ENCODE measurements around the gene LIN9. TPM values are rescaled to one million over a fixed set of nuclear protein-coding genes. Genes with fewer than 3 reads are reported as not detected.

LIN9 gene
- total and polyA plus RNA-seq, 2 of the 8 experiments (the other 6 are each of a cell fraction or from before 2014, with no cell fraction given): 5.6 to 12.6 TPM

- ChIA-PET CTCF (ENCODE audit: partially characterized antibody) (no interaction called here), POLR2A (ENCODE audit: partially characterized antibody) (no interaction called here)
- no peak overlapping the region for H3K14ac ChIP-seq (ENCODE audit: insufficient read length)
- H3K4me2 ChIP-seq (ENCODE audit: insufficient read depth in 1 of 2, low read depth in 2 of 2, low read length in 2 of 2): no peak overlapping the region
- H3K4ac ChIP-seq (replicated peaks; ENCODE audit: insufficient read length, low read depth, low read length): no peak overlapping the region
- no peak overlapping the region for H3K9ac ChIP-seq (replicated peaks in 1 of 4; ENCODE audit: extremely low read depth in 1 of 4, low read depth in 3 of 4, low read length in 3 of 4)
- H3K18ac ChIP-seq (ENCODE audit: extremely low read depth, low read length): no peak overlapping the region
- no peaks in the 10 kb centered on the region for H3K4me1 ChIP-seq (replicated peaks in 1 of 4; ENCODE audit: control insufficient read depth in 3 of 4, insufficient read depth in 4 of 4, low read length in 3 of 4)
- no peaks in the 10 kb centered on the region for H3K79me1 ChIP-seq (ENCODE audit: low read depth, low read length)
- H2BK5ac ChIP-seq (ENCODE audit: low read depth, low read length): no peak overlapping the region
- TF ChIP-seq CHD1 (IDR thresholded peaks at IDR 0.05; ENCODE audit: low read depth, low read length) (no peak), GTF2F1 (IDR thresholded peaks at IDR 0.05; ENCODE audit: borderline replicate concordance, low read depth, low read length) (no peak), SAP30 (IDR thresholded peaks at IDR 0.05; ENCODE audit: insufficient read depth, insufficient replicate concordance, low read length) (no peak), POU5F1 (IDR thresholded peaks at IDR 0.05; ENCODE audit: low read depth, low read length) (no peak), RAD21 (IDR thresholded peaks at IDR 0.05 in 1 of 2, conservative IDR thresholded peaks at IDR 0.05 in 1 of 2; ENCODE audit: low read depth in 2 of 2, low read length in 2 of 2) (no peak), RFX5 (IDR thresholded peaks at IDR 0.05; ENCODE audit: borderline replicate concordance, low read depth, low read length) (no peak), RBBP5 (IDR thresholded peaks at IDR 0.05; ENCODE audit: borderline replicate concordance, low read depth, low read length) (no peak)
- H3K36me3 ChIP-seq (ENCODE audit: control insufficient read depth in 2 of 4, insufficient read depth in 4 of 4, low read length in 3 of 4): no peaks in the 10 kb centered on the region
- DNase-seq (ENCODE audit: low read depth in 1 of 2, low spot score in 2 of 2) (no peak), FAIRE-seq (no peak)
- no peak overlapping the region for H2BK20ac ChIP-seq (ENCODE audit: low read length)
- no peak overlapping the region for H2BK15ac ChIP-seq (ENCODE audit: low read length)
- H4K20me1 ChIP-seq (replicated peaks in 1 of 2; ENCODE audit: control insufficient read depth in 1 of 2, insufficient read depth in 2 of 2, low read length in 2 of 2): no peaks in the 10 kb centered on the region
- no peak overlapping the region for H3K27ac ChIP-seq (ENCODE audit: low read depth, low read length)
- WGBS, 2 experiments (ENCODE audit: extremely low coverage in 1 of 2, insufficient coverage in 1 of 2, insufficient read length in 1 of 2, insufficient replicate concordance in 2 of 2, low coverage in 1 of 2, low lambda C conversion rate in 2 of 2, missing lambda C conversion rate in 1 of 2): 93% methylated on average over 18 of the region's 18 CpGs; no CpG with 5 or more reads in 1 of the 2 experiments
- H2AK5ac ChIP-seq (ENCODE audit: low read depth, low read length): no peak overlapping the region
- no peak overlapping the region for H2BK120ac ChIP-seq (replicated peaks; ENCODE audit: low read depth, low read length)
- H3K23ac ChIP-seq (ENCODE audit: insufficient read length): no peak overlapping the region
- no peaks in the 10 kb centered on the region for H3K79me2 ChIP-seq (ENCODE audit: control insufficient read depth in 1 of 2, insufficient read depth in 2 of 2, low read length in 2 of 2)
- no peak overlapping the region for H2AFZ ChIP-seq (ENCODE audit: low read length)
- no peak overlapping the region for H4K8ac ChIP-seq (ENCODE audit: extremely low read depth, insufficient read depth, low read length)
- no peak overlapping the region for H3K4me3 ChIP-seq (ENCODE audit: extremely low read depth in 1 of 4, insufficient read depth in 2 of 4, low read depth in 3 of 4, low read length in 4 of 4)
- H3K9me3 ChIP-seq (ENCODE audit: insufficient read depth in 2 of 2, low read depth in 1 of 2, low read length in 1 of 2): no peaks in the 10 kb centered on the region
- H2BK12ac ChIP-seq (ENCODE audit: low read depth, low read length): no peak overlapping the region
- H3K27me3 ChIP-seq (replicated peaks in 1 of 4; ENCODE audit: control insufficient read depth in 3 of 4, extremely low read depth in 1 of 4, insufficient read depth in 3 of 4, low read length in 3 of 4): no peaks in the 10 kb centered on the region
- H3K56ac ChIP-seq (replicated peaks; ENCODE audit: insufficient read length, low read depth, low read length): no peak overlapping the region
- no peaks in the 10 kb centered on the region for H3K23me2 ChIP-seq (ENCODE audit: low read depth, low read length)
- H4K91ac ChIP-seq (replicated peaks; ENCODE audit: insufficient read length, low read length): no peak overlapping the region
- H4K5ac ChIP-seq (ENCODE audit: insufficient read length, low read depth, low read length): no peak overlapping the region
Observed at GRCh38 chr1:226349801-226350518, 41.0 kb upstream of the LIN9 start.

All from H1 (cell line).